HEK293T (cell line): Measurements from ENCODE around the gene DMRT1.

Experiments
- CTCF ChIA-PET: fragments of 350-600 bp; formaldehyde crosslinking; extraction: SDS; loops from one replicate; lab custom pipeline; 2021; ENCODE audit warnings: antibody characterized with exemption, inconsistent platforms; lab: Yijun Ruan, JAX
- POLR2A ChIA-PET: fragments of 350-600 bp; formaldehyde crosslinking; extraction: SDS; loops from one replicate; lab custom pipeline; 2020; ENCODE audit warnings: antibody characterized with exemption, inconsistent platforms; lab: Yijun Ruan, JAX
- DNase-seq: peaks from one replicate; pipeline ENCODE4 v3.0.0; 2012; ENCODE audit warnings: mixed read lengths; ENCODE audit errors: extremely low spot score
- ARNT ChIP-seq: fragments of 450-650 bp; IDR thresholded peaks from 2 replicates; pipeline ENCODE4 v1.6.1; 2017; ENCODE audit warnings: mild to moderate bottlenecking
- BHLHE40 ChIP-seq: fragments of 450-650 bp; IDR thresholded peaks from 2 replicates; pipeline ENCODE4 v1.6.1; 2016; ENCODE audit warnings: mild to moderate bottlenecking, moderate library complexity, borderline replicate concordance
- CTBP1 ChIP-seq: fragments of 450-650 bp; IDR thresholded peaks from 2 replicates; pipeline ENCODE4 v1.6.1; 2016; ENCODE audit warnings: borderline replicate concordance
- ELF4 ChIP-seq: fragments of 450-650 bp; IDR thresholded peaks from 2 replicates; pipeline ENCODE4 v1.6.1; 2017; ENCODE audit warnings: antibody characterized with exemption
- FOXA1 ChIP-seq: fragments of 450-650 bp; IDR thresholded peaks from 2 replicates; pipeline ENCODE4 v1.6.1; 2016; ENCODE audit warnings: mild to moderate bottlenecking
- FOXK2 ChIP-seq: fragments of 450-650 bp; IDR thresholded peaks from 2 replicates; pipeline ENCODE4 v1.6.1; 2016; ENCODE audit warnings: mild to moderate bottlenecking
- FOXM1 ChIP-seq: fragments of 450-650 bp; IDR thresholded peaks from 2 replicates; pipeline ENCODE4 v1.6.1; 2017; ENCODE audit warnings: mild to moderate bottlenecking, borderline replicate concordance
- HDGF ChIP-seq: fragments of 450-650 bp; IDR thresholded peaks from 2 replicates; pipeline ENCODE4 v1.6.1; 2017; ENCODE audit warnings: antibody characterized with exemption, borderline replicate concordance
- L3MBTL2 ChIP-seq: fragments of 450-650 bp; conservative IDR thresholded peaks from 2 replicates; pipeline ENCODE4 v1.6.1; 2016; ENCODE audit warnings: mild to moderate bottlenecking
- LEF1 ChIP-seq: fragments of 450-650 bp; IDR thresholded peaks from 2 replicates; pipeline ENCODE4 v1.6.1; 2017; ENCODE audit warnings: mild to moderate bottlenecking, borderline replicate concordance
- NFRKB ChIP-seq: fragments of 450-650 bp; IDR thresholded peaks from 2 replicates; pipeline ENCODE4 v1.6.1; 2016; ENCODE audit warnings: mild to moderate bottlenecking, moderate library complexity
- SP1 ChIP-seq: fragments of 450-650 bp; IDR thresholded peaks from 2 replicates; pipeline ENCODE4 v1.6.1; 2017
- SUZ12 ChIP-seq: fragments of 450-650 bp; IDR thresholded peaks from 2 replicates; pipeline ENCODE4 v1.6.1; 2016; ENCODE audit warnings: mild to moderate bottlenecking
- TARDBP ChIP-seq: fragments of 450-650 bp; IDR thresholded peaks from 2 replicates; pipeline ENCODE4 v1.6.1; 2016
- ZNF384 ChIP-seq: fragments of 450-650 bp; IDR thresholded peaks from 2 replicates; pipeline ENCODE4 v1.6.1; 2016
- TF ChIP-seq, protein P1 (sequence below): fragments of 450-650 bp; IDR thresholded peaks from 2 replicates; pipeline ENCODE4 v1.6.1; 2016

Gene DMRT1

DNA sequence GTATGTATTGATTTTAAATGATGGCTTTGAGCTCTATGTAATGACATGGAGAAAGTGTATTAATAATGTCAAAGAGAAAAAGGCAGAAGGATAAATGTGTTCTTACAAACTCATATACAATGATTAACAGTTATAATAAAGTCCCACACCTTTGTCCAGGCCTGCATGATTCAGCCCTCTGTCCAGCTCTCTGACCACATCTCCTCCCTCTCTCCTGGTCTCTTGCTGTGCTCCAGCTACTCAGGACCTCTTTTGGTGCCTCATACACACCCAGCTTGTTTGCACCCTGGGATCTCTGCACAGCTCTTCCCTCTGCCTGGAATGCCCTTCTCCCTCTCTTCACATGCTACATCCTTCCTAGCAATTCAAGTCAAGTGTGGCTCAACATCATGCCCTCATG, 37.5 kb upstream of the DMRT1 start:
- ChIA-PET POLR2A (no interaction called here), CTCF (interaction anchor here (0.7 kb wide), 1 partner anchor 124 kb away, joined by 3 read pairs; no protein-coding TSS in a partner anchor)
- no peak for DNase-seq
- TF ChIP-seq FOXM1 (no peak), BHLHE40 (no peak), CTBP1 (no peak), ELF4 (no peak), SP1 (no peak), ZNF384 (no peak), HDGF (no peak), ARNT (no peak)

DNA sequence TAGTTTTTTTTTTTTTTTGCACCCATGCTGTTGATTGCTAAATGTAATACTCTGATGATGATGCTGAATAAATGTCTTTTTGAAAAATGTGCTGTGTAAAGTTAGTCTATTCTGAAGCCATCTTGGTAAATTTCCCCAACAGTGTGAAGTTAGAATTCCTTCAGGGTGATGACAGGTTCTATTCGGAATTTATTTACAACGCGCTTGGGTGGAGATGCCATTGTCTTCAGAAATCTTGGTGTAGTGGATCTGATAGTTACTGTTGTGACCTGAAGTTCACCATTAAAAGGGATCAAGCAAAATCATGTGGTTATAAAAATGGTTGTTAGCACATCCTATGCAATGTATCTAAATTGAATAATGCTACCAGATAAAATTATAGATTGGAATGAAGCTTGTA, 36.3 kb upstream of the DMRT1 start:
- TF ChIP-seq CTBP1 (no peak), SUZ12 (no peak), L3MBTL2 (no peak), ELF4 (no peak), BHLHE40 (no peak), TARDBP (no peak), ARNT (no peak), NFRKB (no peak), LEF1 (no peak), FOXA1 (no peak), SP1 (no peak), ZNF384 (no peak), FOXM1 (no peak), FOXK2 (no peak)
- TF ChIP-seq, protein P1, sequence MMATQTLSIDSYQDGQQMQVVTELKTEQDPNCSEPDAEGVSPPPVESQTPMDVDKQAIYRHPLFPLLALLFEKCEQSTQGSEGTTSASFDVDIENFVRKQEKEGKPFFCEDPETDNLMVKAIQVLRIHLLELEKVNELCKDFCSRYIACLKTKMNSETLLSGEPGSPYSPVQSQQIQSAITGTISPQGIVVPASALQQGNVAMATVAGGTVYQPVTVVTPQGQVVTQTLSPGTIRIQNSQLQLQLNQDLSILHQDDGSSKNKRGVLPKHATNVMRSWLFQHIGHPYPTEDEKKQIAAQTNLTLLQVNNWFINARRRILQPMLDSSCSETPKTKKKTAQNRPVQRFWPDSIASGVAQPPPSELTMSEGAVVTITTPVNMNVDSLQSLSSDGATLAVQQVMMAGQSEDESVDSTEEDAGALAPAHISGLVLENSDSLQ, result no peak
- CTCF ChIA-PET, result no interaction called here
- POLR2A ChIA-PET, result no interaction called here
- no peak for DNase-seq

DNA sequence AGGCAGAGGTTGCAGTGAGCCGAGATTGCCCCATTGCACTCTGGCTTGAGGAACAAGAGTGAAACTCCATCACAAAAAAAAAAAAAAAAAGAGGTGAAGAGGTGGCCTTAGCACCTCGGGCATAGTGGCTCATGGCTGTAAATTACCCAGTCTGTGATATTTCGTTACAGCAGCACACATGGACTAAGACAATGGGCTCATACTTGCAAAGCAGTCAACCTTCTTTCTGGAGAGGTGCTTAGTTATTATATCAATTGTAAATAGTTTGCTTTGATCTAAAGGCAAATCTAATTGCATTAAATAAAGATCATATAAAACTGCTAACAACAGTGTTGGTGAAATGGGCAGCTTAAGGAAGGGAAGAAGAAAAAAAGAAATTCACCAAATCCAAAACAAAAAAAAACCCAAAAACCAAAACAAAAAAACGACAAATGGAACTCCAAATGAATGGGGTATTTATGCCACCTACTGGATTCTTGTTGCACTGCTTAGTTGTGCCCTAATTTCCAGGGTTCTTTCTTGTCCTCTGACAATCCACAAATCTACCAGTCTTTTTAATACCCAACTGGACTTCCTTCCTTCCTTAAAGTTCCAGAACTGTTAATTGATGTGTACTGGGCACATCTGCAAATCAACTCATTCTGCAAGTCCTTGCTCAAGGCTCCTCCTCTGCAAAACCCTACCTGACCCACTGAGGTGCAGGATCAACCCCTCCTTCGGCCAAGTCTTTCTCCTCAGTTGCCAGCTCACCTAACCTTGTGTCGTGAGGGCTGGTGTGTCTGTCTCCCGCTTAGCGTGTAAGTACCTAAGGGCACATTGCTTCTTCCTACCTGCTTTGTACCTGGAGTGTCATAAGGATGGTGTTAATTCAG, 35.0 kb upstream of the DMRT1 start:
- DNase-seq, result peak; percentile 21
- TF ChIP-seq LEF1 (no peak), ZNF384 (peak; percentile 48; the same call in 1 of the 2 replicates), L3MBTL2 (no peak), FOXK2 (no peak), SP1 (no peak)
- CTCF ChIA-PET, result no interaction called here
- POLR2A ChIA-PET, result no interaction called here

DNA sequence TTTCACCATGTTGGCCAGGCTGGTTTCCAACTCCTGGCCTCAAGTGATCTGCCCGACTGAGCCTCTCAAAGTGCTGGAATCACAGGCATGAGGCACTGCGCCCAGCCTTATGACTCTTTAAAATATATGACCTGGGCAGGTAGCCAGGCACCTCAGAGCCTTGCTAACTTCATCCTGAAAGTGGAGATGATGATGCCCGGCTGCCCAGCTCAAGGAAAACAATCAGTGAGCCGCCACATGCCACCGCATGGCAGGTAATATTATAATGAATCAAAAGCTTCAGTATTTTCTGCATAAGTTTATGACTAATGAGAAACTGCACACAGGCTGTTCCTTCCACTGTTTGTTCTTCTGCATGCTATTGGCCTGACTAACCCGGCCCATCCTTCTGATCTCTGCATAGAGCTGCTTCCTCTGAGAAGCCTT, 30.4 kb upstream of the DMRT1 start:
- ChIA-PET CTCF (no interaction called here), POLR2A (no interaction called here)
- no peak for TF ChIP-seq HDGF
- no peak for TF ChIP-seq BHLHE40
- no peak for TF ChIP-seq ELF4
- TF ChIP-seq ZNF384, result no peak
- no peak for TF ChIP-seq FOXK2
- no peak for TF ChIP-seq LEF1
- no peak for DNase-seq

DNA sequence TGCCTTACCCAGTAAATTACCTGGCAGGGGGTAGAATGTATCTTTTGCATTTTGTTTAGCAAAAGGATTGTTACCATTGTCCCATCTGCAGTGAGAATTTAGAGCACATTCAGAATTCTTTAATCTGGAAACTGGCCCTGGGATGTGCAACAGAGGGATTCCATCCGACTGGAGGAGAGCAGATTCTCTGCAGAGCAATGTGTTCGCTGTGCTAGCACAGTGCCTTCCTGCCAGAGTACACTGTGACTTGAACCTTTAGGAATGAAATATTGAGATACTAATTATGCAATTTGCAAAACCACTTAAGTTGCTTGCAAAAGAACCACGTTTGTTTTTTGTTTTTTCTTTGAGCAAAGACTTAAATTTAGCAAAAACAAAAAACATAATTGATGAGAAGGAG, 22.5 kb upstream of the DMRT1 start:
- CTCF ChIA-PET, result no interaction called here
- TF ChIP-seq L3MBTL2, result no peak
- no peak for TF ChIP-seq FOXA1
- no peak for TF ChIP-seq ELF4
- no peak for TF ChIP-seq CTBP1
- TF ChIP-seq TARDBP, result no peak
- TF ChIP-seq HDGF, result no peak
- no peak for TF ChIP-seq NFRKB
- no peak for TF ChIP-seq BHLHE40
- POLR2A ChIA-PET, result no interaction called here
- no peak for DNase-seq

DNA sequence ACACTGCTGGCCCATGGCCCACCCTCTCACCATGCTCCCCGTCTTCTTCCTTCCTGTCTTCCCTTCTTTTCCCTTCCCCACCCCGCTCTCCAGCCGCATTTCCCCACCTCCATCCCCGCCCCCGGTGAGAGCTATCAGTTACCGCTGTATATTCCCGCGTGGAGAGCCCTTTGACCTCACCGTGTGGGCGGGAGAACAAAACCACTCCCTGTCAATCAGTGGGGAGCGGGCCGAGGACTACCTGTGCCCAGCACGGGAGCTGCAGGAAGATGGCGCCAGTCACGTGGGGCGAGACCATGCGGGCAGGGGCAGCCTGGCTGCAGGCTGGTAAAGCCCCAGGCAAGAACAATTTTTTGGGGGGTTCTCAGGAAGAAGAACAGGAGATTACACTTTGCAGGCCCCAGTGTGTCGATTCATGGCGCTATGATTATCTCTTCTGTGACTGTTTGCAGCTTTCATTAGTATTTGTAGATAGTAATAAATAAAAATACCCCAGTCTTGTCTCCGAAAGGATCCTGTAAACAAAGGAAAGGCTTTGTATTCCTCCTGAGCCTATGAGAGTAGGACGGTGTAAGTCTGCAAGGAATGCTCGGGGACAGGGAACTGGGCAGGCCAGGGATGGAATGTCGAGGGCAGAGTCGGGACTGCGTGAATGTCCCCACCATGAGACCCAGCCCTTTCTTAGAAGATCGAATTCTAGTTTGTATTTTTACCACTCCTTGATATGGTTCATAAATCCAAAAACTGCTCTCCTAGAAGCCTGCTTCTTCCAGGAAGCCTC, 14.8 kb upstream of the DMRT1 start:
- ChIA-PET POLR2A (no interaction called here), CTCF (no interaction called here)
- TF ChIP-seq CTBP1 (no peak), SUZ12 (no peak), LEF1 (no peak), BHLHE40 (no peak), HDGF (no peak), SP1 (no peak), NFRKB (no peak), FOXK2 (no peak), TARDBP (no peak), ELF4 (no peak), ARNT (no peak), ZNF384 (no peak), FOXM1 (no peak)
- no peak for DNase-seq

DNA sequence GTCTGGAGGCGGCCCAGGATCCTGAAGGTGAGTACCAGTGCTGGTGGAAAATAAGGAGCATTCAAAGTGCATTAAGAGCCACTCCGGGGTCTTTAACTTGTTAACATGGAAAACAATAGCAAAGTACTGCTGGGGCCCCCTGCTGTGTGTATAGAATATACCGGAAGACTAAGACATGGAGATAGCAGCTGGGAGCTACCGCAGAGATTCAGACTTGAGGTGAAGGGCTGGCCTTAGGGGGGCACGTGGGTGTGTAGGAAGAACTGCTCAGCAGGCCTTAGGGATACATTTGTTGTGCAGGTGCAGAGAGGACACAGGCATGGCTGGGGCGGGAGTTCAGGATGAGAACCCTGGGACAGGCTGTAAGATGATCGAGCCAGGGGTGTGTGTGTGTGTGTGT, 1.2 kb upstream of the DMRT1 start:
- TF ChIP-seq ELF4 (no peak), L3MBTL2 (no peak), HDGF (no peak), NFRKB (no peak), LEF1 (no peak), FOXK2 (no peak), ZNF384 (no peak), TARDBP (no peak), ARNT (no peak), BHLHE40 (no peak), FOXM1 (no peak), SUZ12 (no peak)
- TF ChIP-seq, protein P1, result no peak
- POLR2A ChIA-PET, result no interaction called here
- CTCF ChIA-PET, result no interaction called here
- no peak for DNase-seq
